Inferior parietal cortex (tissue), 1 donor: Measurements from ENCODE around the gene ENDOV.

Experiments used
- DNase-seq: peaks from one replicate; pipeline ENCODE4 v3.0.0-alpha.2; 2016; ENCODE audit errors: extremely low spot score

ENDOV gene

DNA sequence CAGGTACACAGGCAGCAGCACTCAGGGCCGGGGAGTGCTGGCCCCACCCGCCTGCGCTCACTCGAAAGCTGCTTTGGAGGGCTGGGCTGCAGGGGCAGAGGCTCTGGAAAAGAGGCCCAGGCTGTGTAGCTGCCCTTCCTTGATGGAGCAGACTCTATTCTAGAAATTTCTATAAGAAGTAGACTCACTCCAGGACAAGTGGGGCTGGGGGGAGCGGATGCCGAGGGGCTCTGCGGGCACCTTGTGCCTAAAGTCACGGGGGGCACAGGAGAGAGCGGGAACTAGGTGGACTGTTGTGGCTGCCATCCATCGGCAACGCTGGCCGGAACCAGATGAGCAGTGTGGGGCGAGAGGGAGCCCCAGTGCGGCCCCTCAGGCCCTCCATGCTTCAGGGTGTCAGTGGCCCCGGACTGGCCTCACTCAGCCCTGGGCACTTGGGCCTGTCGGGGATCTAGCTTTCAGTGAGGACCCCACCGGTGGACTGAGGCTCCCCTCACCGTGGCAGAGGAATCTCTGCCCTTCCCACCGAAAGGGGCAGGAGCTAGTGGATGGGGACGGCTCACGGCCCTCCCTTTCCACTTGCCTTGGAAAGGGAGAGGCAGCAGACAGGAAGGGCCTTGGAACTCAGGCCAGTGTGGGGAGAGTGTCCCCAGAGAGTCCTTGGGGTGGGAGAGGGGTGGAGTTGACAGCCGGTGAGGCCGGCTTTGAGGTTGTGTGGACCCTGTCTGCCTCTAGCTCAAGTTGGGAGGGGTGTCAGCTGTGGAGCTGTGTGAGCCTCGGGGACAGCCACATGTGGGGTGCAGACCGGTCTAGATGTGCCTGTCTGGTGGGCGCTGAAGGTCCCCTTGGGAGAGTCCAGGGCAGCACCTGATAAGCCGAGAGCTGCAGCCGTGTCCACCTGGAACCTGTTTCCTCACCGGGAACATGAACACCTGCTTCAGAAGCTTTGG, 16.6 kb downstream of the ENDOV start:
- DNase-seq: no peak

GRCh38 chr17:80432350-80432955, 17.5 kb downstream of the ENDOV start:
- DNase-seq: no peak

- DNase-seq: no peak
These were observed 18.1 kb downstream of the ENDOV start for GRCh38 chr17:80432961-80433550.

- DNase-seq: no peak
These were observed 19.1 kb downstream of the ENDOV start for GRCh38 chr17:80433916-80434666.

GRCh38 chr17:80437532-80437931, 22.6 kb downstream of the ENDOV start:
- no peak for DNase-seq

DNA sequence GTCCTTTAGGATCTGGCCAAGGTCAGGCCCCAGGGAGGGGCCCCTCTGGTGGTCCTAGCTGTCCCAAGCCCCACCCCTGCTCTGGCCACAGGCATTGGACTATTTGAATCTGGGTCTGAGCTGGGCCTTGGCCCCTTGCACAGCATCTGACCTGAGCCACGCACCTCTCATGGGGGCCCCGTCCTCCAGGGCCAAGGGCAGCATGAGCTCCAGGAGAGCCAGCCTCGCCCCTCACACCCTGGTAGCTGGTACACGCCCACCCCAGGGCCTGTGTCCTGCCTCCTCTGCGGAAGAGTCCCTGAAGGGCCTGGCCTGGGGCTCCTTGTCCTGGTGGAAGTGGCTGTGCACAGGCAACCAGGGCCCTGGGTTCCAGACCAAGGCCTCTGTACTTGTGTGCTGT, 23.8 kb downstream of the ENDOV start:
- DNase-seq: no peak

- no peak for DNase-seq
These were observed 24.5 kb downstream of the ENDOV start for GRCh38 chr17:80439499-80439898.

GRCh38 chr17:80441133-80441578, 26.2 kb downstream of the ENDOV start:
- no peak for DNase-seq

DNA sequence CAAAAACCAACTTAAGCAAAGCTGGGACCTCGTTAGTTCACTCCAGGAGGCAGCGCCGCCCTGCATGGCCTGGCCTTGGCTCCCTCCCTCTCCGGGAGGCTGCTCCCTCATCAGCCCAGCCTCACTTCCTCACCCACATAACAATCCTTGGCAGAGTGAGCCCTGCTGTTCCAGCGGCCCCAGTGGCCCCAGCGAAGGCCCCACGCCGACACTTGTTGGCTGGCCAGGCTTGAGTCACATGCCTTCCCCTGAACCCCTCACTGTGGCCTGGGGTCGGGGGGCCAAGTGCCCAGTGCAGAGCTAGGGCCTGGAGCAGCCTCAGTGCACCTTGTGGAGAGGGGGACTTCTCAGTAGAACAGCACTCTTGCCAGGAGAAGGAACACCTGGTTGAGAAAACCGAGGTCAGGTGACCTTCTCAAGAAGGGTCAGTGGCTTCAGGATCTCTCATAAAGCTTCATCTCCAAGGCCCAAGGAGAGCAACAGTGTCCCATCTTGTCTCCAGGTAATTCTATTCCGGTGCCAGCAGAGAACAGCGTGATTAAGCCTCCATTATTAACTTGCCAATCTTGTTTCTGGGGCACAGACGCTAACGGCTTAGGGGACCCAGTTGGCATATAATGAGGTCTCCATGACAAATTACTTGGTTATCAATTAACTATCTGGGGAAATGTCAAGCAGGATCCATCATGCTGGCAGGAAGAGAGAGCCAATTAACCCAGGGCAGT, 26.8 kb downstream of the ENDOV start:
- no peak for DNase-seq

GRCh38 chr17:80442323-80442659, 27.3 kb downstream of the ENDOV start:
- no peak for DNase-seq

- DNase-seq: no peak
These were observed 27.8 kb downstream of the ENDOV start for GRCh38 chr17:80442764-80443163.

GRCh38 chr17:80443498-80443897, 28.5 kb downstream of the ENDOV start:
- no peak for DNase-seq

DNA sequence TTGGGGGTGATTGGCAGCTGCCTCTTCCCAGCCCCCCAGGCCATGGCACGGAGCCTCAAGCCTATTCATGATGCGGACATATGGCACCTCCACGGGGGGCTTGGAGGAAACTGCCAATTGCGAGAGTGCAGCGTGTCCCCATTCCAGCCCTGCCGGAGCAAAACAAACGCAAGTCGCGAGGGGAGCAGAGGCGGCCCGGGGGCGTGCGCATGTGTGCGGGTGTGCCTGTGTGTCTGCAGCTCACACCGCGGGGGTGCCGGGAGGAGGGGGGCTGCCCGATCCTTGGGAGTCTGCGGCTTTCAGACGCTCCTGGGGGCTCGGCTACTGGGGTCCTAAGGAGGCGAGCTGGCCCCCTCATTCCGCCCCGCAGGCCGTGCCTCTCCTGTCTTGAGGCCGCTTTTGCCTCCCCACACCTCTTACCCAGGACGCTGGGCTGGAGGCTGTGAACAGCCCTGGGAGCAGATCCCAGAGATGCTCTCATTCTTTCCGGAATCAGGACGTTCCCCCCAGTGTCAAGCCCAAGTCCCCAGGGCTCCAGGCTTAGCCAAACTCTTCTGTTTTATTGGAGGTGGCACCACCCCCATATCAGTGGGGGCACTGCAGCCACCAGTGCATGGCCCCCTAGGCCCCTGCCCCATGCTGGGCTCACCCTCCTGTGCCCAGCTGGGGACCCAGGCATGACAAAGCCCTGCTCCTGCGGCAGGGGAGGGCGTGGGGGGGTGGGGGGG, 29.1 kb downstream of the ENDOV start:
- DNase-seq: no peak

DNA sequence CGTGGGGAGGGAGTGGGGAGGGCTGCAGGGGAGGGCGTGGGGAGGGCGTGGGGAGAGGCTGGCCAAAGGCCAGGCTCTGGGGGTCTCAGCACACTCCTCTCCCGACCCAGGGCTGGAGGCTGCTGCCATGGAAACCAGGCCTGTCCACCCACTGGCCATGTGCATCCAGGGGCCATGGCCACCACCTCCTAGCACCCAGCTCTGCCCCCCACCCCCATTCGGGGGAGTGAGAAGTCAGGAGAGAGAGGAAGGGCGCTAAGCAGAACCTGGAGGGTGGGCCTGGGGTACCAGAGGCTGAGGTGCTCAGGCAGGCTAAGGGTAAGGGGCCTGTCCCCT, 29.6 kb downstream of the ENDOV start:
- no peak for DNase-seq

DNA sequence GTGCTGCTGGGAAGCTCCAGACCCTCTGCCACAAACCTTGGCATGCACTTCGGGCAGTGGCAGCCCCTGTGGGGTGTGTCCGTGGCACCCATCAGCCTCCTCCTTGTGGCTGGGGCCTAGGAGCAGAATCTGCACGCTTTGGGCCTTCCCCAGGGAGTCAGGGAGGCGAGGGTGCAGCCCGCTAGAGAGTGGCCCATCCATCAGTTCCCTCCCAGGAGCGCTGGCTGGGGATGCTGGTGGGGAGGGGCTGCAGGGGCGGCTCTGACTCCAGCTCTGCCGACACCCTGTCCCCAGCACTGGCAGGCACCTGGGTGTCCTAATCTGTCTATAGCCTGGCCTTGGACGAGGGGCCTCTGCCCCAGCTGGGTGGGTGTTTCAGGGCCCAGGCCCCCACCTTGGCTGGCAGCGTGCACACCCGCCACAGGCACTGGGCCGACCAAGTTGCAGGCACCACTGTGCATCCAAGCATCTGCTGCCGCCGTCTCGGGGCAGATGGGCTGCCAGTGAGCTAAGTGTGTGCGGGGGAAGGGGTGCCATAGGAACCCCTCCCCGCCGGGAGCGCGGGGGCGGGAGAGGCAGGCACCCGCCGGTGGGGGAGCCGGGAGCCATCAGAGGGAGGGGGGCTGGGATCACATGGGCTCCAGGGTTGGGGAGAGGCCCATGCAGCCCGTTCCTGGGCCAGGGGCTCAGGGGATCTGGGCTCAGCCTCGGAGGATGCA, 30.2 kb downstream of the ENDOV start:
- no peak for DNase-seq

- no peak for DNase-seq
These were observed 30.8 kb downstream of the ENDOV start for GRCh38 chr17:80445726-80446110.

DNA sequence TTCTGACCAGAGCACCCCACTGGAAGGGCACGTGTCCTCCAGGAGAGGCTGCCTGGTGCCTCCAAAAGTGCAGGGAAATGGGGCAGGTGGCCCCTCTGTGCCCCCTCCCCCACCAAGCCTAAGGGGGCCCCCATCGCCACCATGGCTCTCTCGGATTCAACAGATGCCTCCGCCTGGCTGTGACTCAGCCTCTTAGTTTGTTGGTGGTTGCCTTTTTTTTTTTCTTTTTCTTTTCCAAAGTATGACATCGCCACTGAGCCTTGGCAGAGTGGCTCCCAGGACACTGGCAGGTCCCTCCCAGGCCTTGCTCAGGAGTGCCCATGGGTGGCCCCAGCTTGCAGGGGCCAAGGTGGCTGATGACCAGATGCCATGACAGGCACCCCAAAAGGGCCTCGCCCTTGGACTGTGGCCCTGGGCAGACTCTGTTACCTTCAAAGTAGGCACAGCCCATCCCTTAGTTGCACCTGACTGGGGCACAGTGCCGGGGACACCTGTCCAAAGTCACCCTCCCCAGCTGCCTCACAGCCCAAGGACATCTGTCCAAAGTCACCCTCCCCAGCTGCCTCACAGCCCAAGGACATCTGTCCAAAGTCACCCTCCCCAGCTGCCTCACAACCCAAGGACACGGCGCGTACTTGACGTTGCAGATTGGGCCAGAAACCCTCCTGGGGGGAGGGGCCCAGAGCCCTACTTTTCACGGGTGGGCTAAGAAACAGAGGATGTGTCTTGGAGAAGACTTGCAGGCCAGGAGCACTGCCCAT, 31.9 kb downstream of the ENDOV start:
- no peak for DNase-seq

- DNase-seq: no peak
These were observed 32.8 kb downstream of the ENDOV start for GRCh38 chr17:80447790-80448189.

DNA sequence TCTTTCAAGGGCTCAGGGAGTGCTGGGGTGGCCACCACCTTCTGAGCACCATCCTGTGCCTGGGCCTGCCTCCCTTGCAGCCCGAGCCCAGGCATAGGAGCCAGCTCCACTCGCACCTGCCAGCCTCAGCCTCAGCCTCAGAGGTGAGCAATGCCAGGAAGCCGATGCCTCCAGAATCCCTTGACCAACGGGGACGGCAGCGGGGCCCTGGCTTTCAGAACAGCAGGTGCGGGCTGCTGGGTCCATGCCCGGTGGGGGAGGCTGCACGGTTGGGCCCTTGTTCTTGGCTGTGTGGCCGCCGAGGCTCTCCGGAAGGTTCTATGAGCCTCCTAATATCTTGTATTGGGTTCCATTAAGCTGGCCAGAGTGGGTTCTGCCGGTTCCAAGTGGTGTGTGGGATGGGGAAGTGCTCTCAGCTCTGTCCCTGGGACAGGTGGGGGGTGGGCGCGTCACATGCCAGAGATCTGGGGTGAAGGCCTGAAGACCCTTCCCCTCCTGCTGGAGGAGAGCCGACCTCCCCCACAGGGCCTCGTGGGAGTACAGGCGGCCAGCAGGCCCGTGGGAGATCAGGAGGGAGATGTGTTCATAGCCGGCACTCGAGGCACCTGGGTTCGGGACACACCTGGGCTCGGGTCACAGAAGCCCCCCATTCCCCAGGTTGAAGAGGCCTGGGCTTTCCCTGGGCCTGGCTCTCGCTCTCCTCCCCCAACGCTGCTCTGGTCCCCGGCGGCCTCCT, 34.4 kb downstream of the ENDOV start:
- no peak for DNase-seq
